Activated CD8-positive, alpha-beta T cell treated with anti-CD3 and anti-CD28 coated beads, Interleukin-2, amount 10 ng/mL, durations not matched to agents 7 days and 5 days (primary cell): Measurements from ENCODE around the gene NAA40. TPM values are rescaled to one million over a fixed set of nuclear protein-coding genes. Genes with fewer than 3 reads are reported as not detected.

Experiments
- ATAC-seq: fragments of 150-1000 bp; cut with Tn5 transposase; one replicate; pipeline ENCODE4 v1.10.0; 2021; ENCODE audit warnings: moderate library complexity
- CTCF ChIA-PET: fragments of 350-600 bp; sonication (Branson Sonifier 250); formaldehyde crosslinking; loops from one replicate; lab custom pipeline; 2021; ENCODE audit warnings: antibody characterized with exemption; lab: Charles Lee
- POLR2A ChIA-PET: fragments of 350-600 bp; sonication (Branson Sonifier 250); formaldehyde crosslinking; loops from one replicate; lab custom pipeline; 2021; ENCODE audit warnings: antibody characterized with exemption; lab: Charles Lee
- DNase-seq: peaks from one replicate; pipeline ENCODE4 v3.0.0-alpha.2; 2020
- H3K27ac Mint-ChIP-seq: one replicate; pipeline ENCODE4 v1.8.0; 2021; ENCODE audit warnings: mild to moderate bottlenecking, mixed read lengths
- H3K27me3 Mint-ChIP-seq: one replicate; pipeline ENCODE4 v1.8.0; 2021; ENCODE audit warnings: low read depth, mixed read lengths
- H3K36me3 Mint-ChIP-seq: one replicate; pipeline ENCODE4 v1.8.0; 2021; ENCODE audit warnings: low read depth, mixed read lengths
- H3K4me1 Mint-ChIP-seq: one replicate; pipeline ENCODE4 v1.8.0; 2021; ENCODE audit warnings: low read depth, mixed read lengths
- H3K4me3 Mint-ChIP-seq: one replicate; pipeline ENCODE4 v1.8.0; 2021; ENCODE audit warnings: mild to moderate bottlenecking, mixed read lengths
- H3K9me3 Mint-ChIP-seq: one replicate; pipeline ENCODE4 v1.8.0; 2022; ENCODE audit warnings: mixed read lengths; ENCODE audit not compliant: insufficient read depth
- total RNA-seq, 2 experiments: library from RNA; stranded (reverse); gene quantifications; one replicate each; pipeline ENCODE4 v1.2.3, GENCODE V29; 2021

Gene NAA40
- total RNA-seq, 2 experiments from 2014 or later = 42.6 to 44.9 TPM

DNA sequence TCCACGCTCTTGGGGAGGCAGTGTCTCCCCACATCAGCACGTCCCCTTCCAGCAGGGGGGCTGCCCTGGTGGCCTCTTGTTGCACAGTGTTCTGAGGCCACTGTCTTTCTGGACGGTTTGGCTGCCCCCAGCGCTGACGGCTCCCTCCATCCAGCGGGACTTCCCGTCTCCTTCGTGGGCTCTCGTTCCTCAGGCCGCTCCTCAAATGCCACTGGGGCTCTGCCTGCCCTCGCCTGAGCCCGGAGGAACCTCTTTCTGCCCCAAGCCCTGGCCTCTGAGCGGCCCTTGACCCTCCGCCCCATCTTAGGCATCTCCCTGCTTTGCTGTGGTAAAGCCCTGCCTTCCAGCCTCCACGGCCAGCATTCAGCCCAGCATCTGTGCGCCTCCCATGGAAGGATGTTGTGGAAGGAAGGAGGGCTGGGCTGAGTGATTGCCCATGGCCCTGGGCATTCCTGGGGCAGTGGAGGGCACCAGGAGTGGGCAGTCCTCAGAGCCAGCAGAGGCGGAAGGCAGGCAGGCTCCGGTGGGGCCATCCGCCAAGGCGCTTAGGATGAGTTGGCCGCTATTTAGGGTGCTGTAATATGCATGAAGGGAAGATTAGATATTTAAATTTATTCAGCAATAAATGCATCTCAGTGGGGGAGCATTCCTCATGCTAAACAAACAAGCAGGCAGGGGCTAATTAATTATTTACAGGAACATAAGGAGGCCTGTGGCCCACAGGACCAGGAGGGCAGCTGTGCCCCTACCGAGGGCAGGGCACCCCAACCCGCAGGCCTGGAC lies 65.2 kb downstream of the NAA40 start:
- peaks cover 28% of the 10 kb centered on the region for H3K27me3 Mint-ChIP-seq
- POLR2A ChIA-PET = no interaction called here
- ATAC-seq = no peak
- H3K36me3 Mint-ChIP-seq = peaks cover 2% of the 10 kb centered on the region
- no peaks in the 10 kb centered on the region for H3K9me3 Mint-ChIP-seq
- DNase-seq = no peak
- H3K4me1 Mint-ChIP-seq = peaks cover 24% of the 10 kb centered on the region
- H3K27ac Mint-ChIP-seq = no peak overlapping the region
- H3K4me3 Mint-ChIP-seq = no peak overlapping the region
- CTCF ChIA-PET = no interaction called here

GRCh38 chr11:64004590-64004984 lies 65.8 kb downstream of the NAA40 start:
- no peak for ATAC-seq
- H3K27me3 Mint-ChIP-seq = peaks cover 29% of the 10 kb centered on the region
- no peak for DNase-seq
- H3K36me3 Mint-ChIP-seq = peaks cover 2% of the 10 kb centered on the region
- peaks cover 24% of the 10 kb centered on the region for H3K4me1 Mint-ChIP-seq
- no peak overlapping the region for H3K27ac Mint-ChIP-seq
- no peak overlapping the region for H3K4me3 Mint-ChIP-seq
- ChIA-PET CTCF (no interaction called here), POLR2A (no interaction called here)
- H3K9me3 Mint-ChIP-seq = no peaks in the 10 kb centered on the region

DNA sequence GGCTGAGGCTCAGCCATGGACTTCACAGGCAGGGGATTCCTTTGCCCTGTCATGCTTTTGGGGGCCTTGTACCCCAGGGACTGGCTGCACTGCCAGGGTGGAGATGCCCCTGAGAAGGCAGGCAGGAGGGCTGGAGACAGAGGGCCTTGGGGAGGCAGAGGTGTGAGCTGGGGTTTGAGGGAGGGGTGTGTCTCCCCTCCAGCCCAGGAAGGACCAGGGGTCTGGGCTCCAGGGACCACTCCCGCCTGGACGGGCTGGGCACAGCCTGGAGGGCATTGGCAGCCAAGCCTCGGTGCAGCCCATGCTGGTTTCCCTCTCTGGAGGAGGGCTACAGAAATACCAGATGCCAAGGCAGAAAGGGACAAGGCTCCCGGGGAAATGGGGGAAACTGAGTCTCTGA lies 66.9 kb downstream of the NAA40 start:
- POLR2A ChIA-PET = no interaction called here
- Mint-ChIP-seq H3K9me3 (no peaks in the 10 kb centered on the region), H3K4me1 (peaks cover 20% of the 10 kb centered on the region)

GRCh38 chr11:64006398-64006797 lies 67.6 kb downstream of the NAA40 start:
- H3K4me3 Mint-ChIP-seq = no peak overlapping the region
- no peak overlapping the region for H3K27ac Mint-ChIP-seq
- DNase-seq (no peak), ATAC-seq (no peak)
- H3K36me3 Mint-ChIP-seq = peaks cover 2% of the 10 kb centered on the region
- POLR2A ChIA-PET = no interaction called here
- no peaks in the 10 kb centered on the region for H3K9me3 Mint-ChIP-seq
- CTCF ChIA-PET = no interaction called here
- peaks cover 17% of the 10 kb centered on the region for H3K4me1 Mint-ChIP-seq
- peaks cover 29% of the 10 kb centered on the region for H3K27me3 Mint-ChIP-seq

More for the DNA sequence above, 66.9 kb downstream of the NAA40 start:
- Mint-ChIP-seq H3K36me3 (peaks cover 2% of the 10 kb centered on the region), H3K27me3 (peaks cover 29% of the 10 kb centered on the region), H3K4me3 (no peak overlapping the region), H3K27ac (no peak overlapping the region)
- CTCF ChIA-PET = no interaction called here
- ATAC-seq (no peak), DNase-seq (no peak)

Other genes with a start within 250 kb of the NAA40 start
- gene ZFTA, start 170.2 kb upstream of the NAA40 start, total RNA-seq = 1 to 10 TPM; 4.5 to 5.6 TPM
- 10 to 100 TPM; 49.1 to 50.4 TPM for gene SPINDOC, start 125.5 kb upstream of the NAA40 start, total RNA-seq
- 10 to 100 TPM; 62.1 to 68.6 TPM for gene MARK2, start 99.9 kb upstream of the NAA40 start, total RNA-seq
- gene RCOR2, start 21.8 kb upstream of the NAA40 start, total RNA-seq = under 1 TPM; 0.55 to 0.60 TPM
- gene COX8A, start 35.6 kb downstream of the NAA40 start, total RNA-seq = 100 to 1,000 TPM; 528 to 569 TPM
- gene OTUB1, start 47.4 kb downstream of the NAA40 start, total RNA-seq = 100 to 1,000 TPM in 1 of 2 experiments, 10 to 100 TPM in 1; 93.7 to 102 TPM
- gene FLRT1, start 96.9 kb downstream of the NAA40 start, total RNA-seq = not detected
- gene MACROD1, start 227.1 kb downstream of the NAA40 start, total RNA-seq = 10 to 100 TPM; 14.4 to 14.6 TPM
- 100 to 1,000 TPM; 335 to 340 TPM for gene STIP1, start 247.2 kb downstream of the NAA40 start, total RNA-seq